Esophagus squamous epithelium (tissue), 4 donors: ENCODE measurements around the gene CAPZA2.

ENCODE experiments used
- CTCF ChIP-seq, 6 experiments: fragments of 450-650 bp in 4 of 6; fragments of 200-600 bp in 2 of 6; sonication (generic) in 2 of 6; IDR thresholded peaks; one replicate each; pipeline ENCODE4 v1.5.1; 2016 to 2019; ENCODE audit warnings: antibody characterized with exemption in 6 of 6, mild to moderate bottlenecking in 4 of 6, moderate library complexity in 4 of 6
- POLR2A ChIP-seq, 4 donors: fragments of 450-650 bp; IDR thresholded peaks; one replicate each; pipeline ENCODE4 v1.6.1; 2017; ENCODE audit warnings: antibody characterized with exemption in 4 of 4, mild to moderate bottlenecking in 4 of 4, moderate library complexity in 3 of 4

- TF ChIP-seq CTCF (IDR thresholded peaks at IDR 0.05) (no peak), POLR2A (IDR thresholded peaks at IDR 0.05) (no peak)
Measured at GRCh38 chr7:116857052-116857451, 5.3 kb upstream of the CAPZA2 start.
